ENCODE results near the gene SLC39A3.
A peak's percentile ranks its signal among the peaks of the same experiment; 100 is the strongest.

The SLC39A3 gene

DNA sequence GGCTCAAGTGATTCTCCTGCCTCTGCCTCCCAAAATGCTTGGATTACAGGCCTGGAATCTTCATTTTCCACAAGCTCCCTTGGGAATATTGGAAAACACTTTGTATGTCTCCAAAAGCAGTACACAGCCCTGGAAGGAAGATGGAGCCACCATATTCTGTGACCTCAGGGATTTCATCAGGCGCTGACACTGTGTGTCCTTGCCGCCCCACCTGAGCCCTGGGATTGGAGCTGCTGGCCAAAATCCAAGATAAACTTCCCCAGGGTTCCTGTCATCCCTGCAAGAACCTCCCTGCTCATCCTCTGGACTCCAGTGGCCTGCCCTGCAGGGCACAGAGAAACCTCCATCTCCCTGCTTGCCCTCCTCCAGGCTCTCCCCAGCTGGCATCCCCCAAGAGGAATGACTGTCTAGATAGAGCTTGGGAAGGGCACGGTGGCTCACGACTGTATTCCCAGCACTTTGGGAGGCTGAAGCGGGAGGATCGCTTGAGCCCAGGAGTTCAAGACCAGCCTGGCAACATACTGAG lies 36.1 kb downstream of the SLC39A3 start:
- no peak for DNase-seq (ENCODE audit: low read depth in 2 of 3, low spot score in 1 of 3)

- no peak for DNase-seq (ENCODE audit: low read depth in 2 of 3, low spot score in 1 of 3)
Measured at GRCh38 chr19:2703077-2703437, 36.8 kb downstream of the SLC39A3 start.

GRCh38 chr19:2702170-2703076 lies 37.4 kb downstream of the SLC39A3 start, which contains the start of gene GNG7:
TSS of gene GNG7 (minus strand) at chr19:2702694. CDS start at chr19:2520688, 182,006 bp downstream.
- peak; percentile 92 to 96 (median 96) for DNase-seq (ENCODE audit: low read depth in 2 of 3, low spot score in 1 of 3)

GRCh38 chr19:2701361-2702169 lies 38.3 kb downstream of the SLC39A3 start:
- DNase-seq (ENCODE audit: low read depth in 2 of 3, low spot score in 1 of 3): no peak

GRCh38 chr19:2700660-2701360 lies 39.0 kb downstream of the SLC39A3 start:
- DNase-seq (ENCODE audit: low read depth in 2 of 3, low spot score in 1 of 3): no peak

- DNase-seq (ENCODE audit: low read depth in 2 of 3, low spot score in 1 of 3): no peak
Measured at GRCh38 chr19:2699413-2700140, 40.2 kb downstream of the SLC39A3 start.

- DNase-seq (ENCODE audit: low read depth in 2 of 3, low spot score in 1 of 3): no peak
Measured at GRCh38 chr19:2694196-2694595, 45.6 kb downstream of the SLC39A3 start.

- no peak for DNase-seq (ENCODE audit: low read depth in 2 of 3, low spot score in 1 of 3)
Measured at GRCh38 chr19:2693492-2694160, 46.2 kb downstream of the SLC39A3 start.

DNA sequence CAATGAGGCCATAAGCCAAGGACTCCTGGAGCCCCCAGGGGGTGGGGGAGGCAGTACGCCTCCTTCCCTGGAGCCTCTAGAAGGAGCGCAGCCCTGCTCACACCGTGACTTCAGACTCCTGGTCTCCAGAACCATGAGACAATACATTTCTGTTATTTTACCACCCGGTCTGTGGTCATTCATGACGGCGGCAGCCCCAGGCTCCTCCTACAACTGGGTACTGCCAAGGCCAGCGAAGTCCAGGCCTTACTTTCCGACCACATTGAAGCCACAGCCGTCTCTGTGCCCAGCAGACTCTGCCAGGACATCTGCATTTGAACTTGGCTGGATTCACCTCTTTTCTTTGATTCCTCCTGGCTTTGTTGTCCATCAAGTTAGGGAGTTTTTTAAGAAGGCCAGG lies 47.9 kb downstream of the SLC39A3 start:
- no peak for DNase-seq (ENCODE audit: low read depth in 2 of 3, low spot score in 1 of 3)

GRCh38 chr19:2690856-2691255 lies 49.0 kb downstream of the SLC39A3 start:
- no peak for DNase-seq (ENCODE audit: low read depth in 2 of 3, low spot score in 1 of 3)

GRCh38 chr19:2686360-2686759 lies 53.5 kb downstream of the SLC39A3 start:
- no peak for DNase-seq (ENCODE audit: low read depth in 2 of 3, low spot score in 1 of 3)

DNA sequence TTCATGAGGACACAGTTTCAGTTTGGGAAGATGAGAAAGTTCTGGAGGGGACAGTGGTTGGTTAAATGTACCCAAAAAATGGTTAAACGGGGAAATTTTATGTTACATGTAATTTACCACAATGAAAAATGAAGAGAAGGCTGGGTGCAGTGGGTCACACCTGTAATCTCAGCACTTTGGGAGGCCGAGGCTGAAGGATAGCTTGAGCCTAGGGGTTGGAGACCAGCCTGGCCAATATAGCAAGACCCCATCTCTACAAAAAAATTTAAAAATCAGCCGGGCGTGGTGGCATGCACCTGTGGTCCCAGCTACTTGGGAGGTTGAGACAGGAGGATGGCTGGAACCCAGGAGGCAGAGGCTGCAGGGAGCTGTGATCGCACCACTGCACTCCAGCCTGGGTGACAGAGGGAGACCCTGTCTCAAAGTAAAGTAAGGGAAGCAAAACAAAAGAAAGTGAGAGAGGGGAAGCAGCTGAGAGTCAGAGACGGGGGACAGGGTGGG lies 54.6 kb downstream of the SLC39A3 start:
- DNase-seq (ENCODE audit: low read depth in 2 of 3, low spot score in 1 of 3): no peak

- DNase-seq (ENCODE audit: low read depth in 2 of 3, low spot score in 1 of 3): no peak
Measured at GRCh38 chr19:2683430-2684003, 56.3 kb downstream of the SLC39A3 start.

All from stimulated activated CD4-positive, alpha-beta T cell treated with anti-CD3 and anti-CD28 coated beads, Interleukin-12 subunit alpha, Interleukin-12 subunit beta, amount 100 ng/mL, for 48 hours (primary cell).